CD4-positive, alpha-beta T cell treated with Interleukin-21 for 1 hour (primary cell): Measurements from ENCODE around the gene CHST3.

Experiments used
- DNase-seq: peaks from one replicate; pipeline ENCODE4 v3.0.0-alpha.2; 2020

The CHST3 gene

GRCh38 chr10:71995887-71996575 lies 31.8 kb downstream of the CHST3 start:
- DNase-seq, result no peak

- no peak for DNase-seq
These were observed 32.6 kb downstream of the CHST3 start for GRCh38 chr10:71996592-71997371.

GRCh38 chr10:71998119-71998839 lies 34.1 kb downstream of the CHST3 start:
- DNase-seq, result no peak

- DNase-seq, result no peak
These were observed 34.6 kb downstream of the CHST3 start for GRCh38 chr10:71998840-71999194.

GRCh38 chr10:71999360-72000072 lies 35.3 kb downstream of the CHST3 start:
- DNase-seq, result no peak

GRCh38 chr10:72000073-72001032 lies 36.2 kb downstream of the CHST3 start:
- no peak for DNase-seq

- DNase-seq, result no peak
These were observed 36.8 kb downstream of the CHST3 start for GRCh38 chr10:72001033-72001395.

GRCh38 chr10:72002354-72003295 lies 38.4 kb downstream of the CHST3 start:
- no peak for DNase-seq

GRCh38 chr10:72006026-72006425 lies 41.8 kb downstream of the CHST3 start:
- no peak for DNase-seq

GRCh38 chr10:72007246-72007892 lies 43.2 kb downstream of the CHST3 start:
- no peak for DNase-seq

- DNase-seq, result no peak
These were observed 44.1 kb downstream of the CHST3 start for GRCh38 chr10:72008096-72008981.

GRCh38 chr10:72009051-72009424 lies 44.8 kb downstream of the CHST3 start:
- DNase-seq, result no peak

GRCh38 chr10:72009425-72010081 lies 45.4 kb downstream of the CHST3 start:
- DNase-seq, result no peak

- no peak for DNase-seq
These were observed 46.2 kb downstream of the CHST3 start for GRCh38 chr10:72010234-72010973.

- DNase-seq, result no peak
These were observed 46.8 kb downstream of the CHST3 start for GRCh38 chr10:72011016-72011415.

GRCh38 chr10:72011468-72011867 lies 47.3 kb downstream of the CHST3 start:
- no peak for DNase-seq

GRCh38 chr10:72011976-72012512 lies 47.8 kb downstream of the CHST3 start:
- DNase-seq, result no peak

GRCh38 chr10:72012796-72013195 lies 48.6 kb downstream of the CHST3 start:
- no peak for DNase-seq
